Kidney tubule cell (primary cell): ENCODE data around the gene SLC9A3.
"Not testable (repeated sequence)": the region's sequence is repeated elsewhere in the genome, so short reads cannot be mapped to it uniquely, and the experiment has no call there.

Experiments
- DNase-seq: peaks from one replicate; pipeline ENCODE4 v3.0.0-alpha.2; 2018; ENCODE audit warnings: low spot score

The SLC9A3 gene

DNA sequence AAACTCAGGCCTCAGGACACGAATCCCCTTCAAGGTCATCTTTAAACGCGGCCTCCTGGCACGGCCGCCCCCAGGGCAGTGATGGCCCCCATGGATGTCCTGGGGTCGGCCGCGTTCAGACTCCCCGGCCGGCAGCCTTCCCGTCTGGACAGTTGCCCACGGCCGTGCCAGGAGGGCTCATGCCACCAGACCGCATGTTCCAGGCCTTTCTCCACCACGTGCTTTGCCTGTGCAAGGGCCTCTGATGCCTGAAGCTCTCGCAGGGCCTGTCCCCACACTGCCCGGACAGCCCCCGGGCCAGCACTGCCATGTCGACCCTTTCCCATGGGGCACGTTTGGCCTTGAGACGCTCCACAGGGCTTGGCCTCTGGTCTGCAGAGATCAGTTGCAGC is 34.6 kb downstream of the SLC9A3 start:
- DNase-seq = no peak

DNA sequence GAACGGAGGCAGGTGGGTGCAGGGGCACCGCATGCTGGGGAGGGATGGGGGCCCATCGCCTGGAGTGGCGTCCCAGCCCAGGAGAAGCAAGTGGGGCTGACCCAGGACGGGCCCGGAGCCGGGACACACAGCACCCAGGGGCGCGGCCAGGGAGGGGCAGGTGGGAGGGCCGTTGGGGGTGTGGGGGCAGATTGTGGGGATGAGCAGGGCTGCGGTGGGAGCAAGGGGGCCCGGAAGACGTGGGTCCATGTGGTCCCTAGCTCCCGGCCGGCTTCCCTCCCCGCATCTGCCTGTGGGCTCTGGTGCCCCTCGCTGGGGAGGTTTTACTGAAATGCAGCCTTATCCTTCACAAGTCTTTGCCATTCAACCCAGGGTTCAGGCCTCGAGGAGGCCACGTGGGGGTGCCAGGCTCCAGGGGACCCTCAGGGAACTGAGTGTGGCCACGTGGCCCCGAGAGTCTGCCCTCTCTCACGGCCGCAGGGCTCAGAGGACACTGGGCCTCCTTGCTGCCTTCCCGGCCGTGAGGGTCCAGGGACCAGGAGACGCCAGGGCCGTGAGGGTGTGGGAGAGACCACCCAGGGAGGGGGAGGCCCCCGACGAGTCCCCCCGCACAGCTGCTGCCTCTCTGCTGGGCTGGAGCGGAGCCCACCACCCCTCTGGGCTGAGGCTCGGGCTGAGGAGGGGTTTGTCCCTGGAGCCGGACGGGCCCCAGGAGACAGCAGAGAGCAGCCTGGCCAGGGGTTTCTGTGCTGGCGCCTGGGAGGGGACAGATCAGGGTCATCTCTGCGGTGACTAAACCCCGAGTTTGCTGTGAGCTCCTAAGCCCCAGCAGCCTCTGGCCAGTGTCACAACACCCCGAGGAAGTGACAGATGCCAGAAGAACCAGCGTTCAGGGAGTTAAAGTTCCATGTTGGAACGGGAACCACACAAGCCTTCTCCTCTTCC is 35.2 kb downstream of the SLC9A3 start:
- DNase-seq = no peak

GRCh38 chr5:488241-488640 is 36.0 kb downstream of the SLC9A3 start:
- no peak for DNase-seq

GRCh38 chr5:486597-486996 is 37.7 kb downstream of the SLC9A3 start:
- not testable (repeated sequence) for DNase-seq

DNA sequence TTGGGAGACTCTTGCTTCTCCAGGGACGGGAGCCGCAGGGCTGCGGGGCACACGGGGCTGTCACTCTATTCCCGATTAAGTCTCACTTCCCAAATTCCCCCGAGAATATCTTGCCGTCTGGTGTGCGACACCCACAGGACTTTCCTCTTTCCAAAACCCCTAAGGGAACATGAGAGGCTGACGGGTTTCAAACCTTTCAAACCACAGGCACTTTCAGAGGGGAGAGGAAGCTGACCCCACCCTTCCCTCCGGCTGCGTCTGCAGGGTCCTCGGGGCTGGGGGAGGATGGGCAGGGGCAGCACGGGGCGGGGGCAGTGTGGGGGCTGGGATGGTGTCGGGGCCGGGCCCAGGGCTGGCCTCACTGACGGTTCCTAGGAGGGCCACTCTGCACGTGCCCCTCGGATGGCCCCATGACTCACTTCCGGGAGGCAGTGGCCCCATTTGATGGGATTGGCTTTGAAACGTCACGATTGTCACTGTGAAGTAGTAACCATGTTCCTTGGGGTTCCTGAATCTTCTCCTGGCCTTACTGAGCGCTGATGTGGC is 38.2 kb downstream of the SLC9A3 start:
- no peak for DNase-seq

- DNase-seq = no peak
Observed at GRCh38 chr5:485113-485945, 38.9 kb downstream of the SLC9A3 start.

DNA sequence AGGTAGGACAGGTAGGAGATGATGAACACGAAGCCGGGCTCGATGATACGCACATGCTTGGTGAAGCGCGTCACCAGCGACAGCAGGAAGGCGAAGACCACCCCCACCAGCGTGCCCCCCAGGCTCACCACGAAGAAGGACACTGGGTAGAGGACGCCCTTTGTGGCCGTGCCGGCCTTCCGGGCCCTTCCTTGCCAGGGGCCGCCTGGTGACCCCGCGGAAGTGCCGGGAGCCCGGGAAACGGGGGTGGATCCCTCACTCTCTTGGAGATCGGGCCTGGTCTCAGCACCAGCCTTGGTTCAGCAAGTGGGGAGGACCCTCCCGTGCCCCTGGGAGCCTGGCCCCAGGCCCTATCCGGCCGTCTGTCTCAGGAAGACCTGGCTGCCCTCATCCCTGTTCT is 39.7 kb downstream of the SLC9A3 start:
- no peak for DNase-seq

- no peak for DNase-seq
Observed at GRCh38 chr5:483434-484140, 40.7 kb downstream of the SLC9A3 start.

DNA sequence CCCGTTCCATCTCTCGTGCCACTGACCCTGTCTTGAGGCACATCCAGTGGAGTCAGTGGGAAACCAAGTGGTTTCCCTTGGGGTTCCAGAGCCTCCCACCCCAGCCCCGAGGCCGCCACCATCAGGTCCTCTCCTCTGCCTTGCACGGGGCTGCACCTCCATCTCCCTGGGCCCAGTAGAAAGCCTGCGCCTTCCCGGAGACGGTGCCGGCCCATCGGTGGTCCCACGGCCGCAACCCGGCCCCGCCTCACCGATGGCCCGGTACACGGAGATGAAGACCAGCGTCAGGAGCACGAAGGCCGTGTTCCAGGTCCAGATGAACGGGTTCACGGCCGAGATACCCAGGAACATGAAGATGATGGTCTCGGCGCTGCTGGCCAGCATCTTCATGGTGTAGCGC is 41.2 kb downstream of the SLC9A3 start:
- DNase-seq = no peak

GRCh38 chr5:482506-482905 is 41.7 kb downstream of the SLC9A3 start:
- no peak for DNase-seq

- no peak for DNase-seq
Observed at GRCh38 chr5:482021-482420, 42.2 kb downstream of the SLC9A3 start.

- no peak for DNase-seq
Observed at GRCh38 chr5:481347-481746, 42.9 kb downstream of the SLC9A3 start.

- no peak for DNase-seq
Observed at GRCh38 chr5:479566-480319, 44.5 kb downstream of the SLC9A3 start.

GRCh38 chr5:478982-479535 is 45.2 kb downstream of the SLC9A3 start:
- DNase-seq = no peak

- DNase-seq = no peak
Observed at GRCh38 chr5:478369-478981, 45.8 kb downstream of the SLC9A3 start.

DNA sequence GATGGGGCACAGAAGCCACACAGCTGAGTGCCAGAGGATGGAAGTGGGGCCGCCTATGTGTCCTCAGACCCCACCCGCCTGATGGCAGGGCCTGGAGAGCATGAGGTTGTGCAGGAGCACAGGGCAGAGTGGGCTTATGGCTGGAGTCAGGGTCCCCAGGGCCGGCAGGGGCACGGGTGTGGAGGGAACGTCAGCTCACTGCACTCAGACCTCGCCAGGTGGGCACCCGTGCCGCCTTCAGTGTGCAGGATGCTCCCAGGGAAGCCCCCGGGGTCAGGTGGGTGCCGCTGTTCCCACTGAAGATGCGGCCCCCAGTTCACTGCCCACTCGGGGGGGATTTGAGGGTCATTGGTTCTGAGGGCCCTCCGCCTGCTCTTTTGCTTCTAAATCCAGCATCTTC is 46.4 kb downstream of the SLC9A3 start:
- no peak for DNase-seq

GRCh38 chr5:477247-477646 is 47.0 kb downstream of the SLC9A3 start:
- no peak for DNase-seq

DNA sequence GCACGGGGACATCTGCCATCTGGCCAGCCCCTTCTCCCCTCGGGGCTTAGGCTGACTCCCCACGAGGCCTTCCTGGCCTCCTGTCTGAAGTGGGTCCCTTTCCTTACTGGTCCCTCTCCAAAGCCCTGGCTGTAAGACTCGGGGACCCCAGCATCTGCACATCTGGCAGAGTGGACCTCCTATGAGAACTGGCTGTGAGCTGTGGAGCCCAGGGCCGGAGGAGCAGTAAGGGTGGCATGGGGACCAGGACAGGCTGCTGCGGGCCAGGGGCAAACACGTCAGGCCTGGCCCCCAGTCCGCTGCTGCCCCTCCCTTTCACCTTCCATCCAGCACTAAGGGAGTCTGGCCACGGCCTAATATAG is 47.5 kb downstream of the SLC9A3 start:
- no peak for DNase-seq

- no peak for DNase-seq
Observed at GRCh38 chr5:476102-476813, 48.0 kb downstream of the SLC9A3 start.

GRCh38 chr5:475704-476101 is 48.5 kb downstream of the SLC9A3 start:
- no peak for DNase-seq
